Adrenal gland (tissue), 12 donors: ENCODE data around the gene IMMP1L. TPM values are rescaled to one million over a fixed set of nuclear protein-coding genes. Genes with fewer than 3 reads are reported as not detected.

ENCODE experiments used
- DNase-seq, 7 donors: peaks; one replicate each; pipeline ENCODE4 v3.0.0-alpha.2; 2019 to 2020
- H3K27ac ChIP-seq, 5 donors: fragments of 200-600 bp; sonication (generic) in 4 of 5; 1 replicate in 3 of 5; 2 replicates in 2 of 5; pipeline versions ENCODE4 v1.5.1 to v1.8.0; 2016 to 2020; ENCODE audit warnings: mild to moderate bottlenecking in 1 of 5
- H3K27me3 ChIP-seq: fragments of 200-600 bp; 2 replicates; pipeline ENCODE4 v1.8.0; 2021
- H3K36me3 ChIP-seq, 2 donors: fragments of 200-600 bp; replicated peaks in 1 of 2; 1 replicate in 1 of 2; 2 replicates in 1 of 2; pipeline versions ENCODE4 v1.5.1 to v1.8.0; 2018 to 2022
- H3K4me1 ChIP-seq, 2 donors: fragments of 200-600 bp; replicated peaks in 1 of 2; 1 replicate in 1 of 2; 2 replicates in 1 of 2; pipeline versions ENCODE4 v1.5.1 to v1.8.0; 2018 to 2021
- H3K4me3 ChIP-seq, 4 donors: fragments of 200-600 bp; sonication (generic) in 3 of 4; one replicate each; pipeline ENCODE4 v1.5.1; 2016 to 2018
- H3K9me3 ChIP-seq, 3 donors: fragments of 200-600 bp; sonication (generic) in 1 of 3; replicated peaks in 1 of 3; 1 replicate in 2 of 3; 2 replicates in 1 of 3; pipeline versions ENCODE4 v1.5.1 to v1.8.0; 2016 to 2021
- CTCF ChIP-seq, 6 experiments: fragments of 450-650 bp in 4 of 6; fragments of 200-600 bp in 2 of 6; sonication (generic) in 1 of 6; IDR thresholded peaks; 1 replicate in 5 of 6; 2 replicates in 1 of 6; pipeline versions ENCODE4 v1.5.1 to v1.8.0; 2016 to 2021; ENCODE audit warnings: antibody characterized with exemption in 6 of 6, mild to moderate bottlenecking in 2 of 6, moderate library complexity in 1 of 6
- POLR2A ChIP-seq, 2 donors: fragments of 450-650 bp; IDR thresholded peaks; one replicate each; pipeline ENCODE4 v1.6.1; 2017; ENCODE audit warnings: antibody characterized with exemption in 2 of 2, mild to moderate bottlenecking in 2 of 2, moderate library complexity in 1 of 2
- WGBS, 4 donors: extraction: QIAGEN DNeasy Blood & Tissue Kit in 2 of 4; methylation state at CpG; one replicate each; pipeline versions ENCODE4 v1.1.5 to v1.1.7; 2013 to 2017; 5-methylcytosine and 5-hydroxymethylcytosine counted together
- intact Hi-C, 2 donors: fragments of 100-400 bp; cut with DNase I; formaldehyde crosslinking; loops; one replicate each; pipeline versions ENCODE4 v1.14.1 to v1.15.0; 2022 to 2023
- polyA plus RNA-seq, 3 donors: library from polyadenylated mRNA; stranded (reverse); fragments of 200-250 nt in 2 of 3; fragments of 350-450 nt in 1 of 3; fragmentation: Illumina TruSeq in 1 of 3; extraction: RNeasy Lipid Tissue Mini Kit (QIAGEN cat#74804) in 1 of 3; gene quantifications; one replicate each; pipeline ENCODE4 v1.2.3, GENCODE V29; 2013 to 2014
- total RNA-seq, 9 donors: library from RNA; depleted of rRNA in 4 of 9; stranded (reverse); fragments of >200 nt in 4 of 9; fragments of 120-200 nt in 1 of 9; fragmentation: NEBNext Ultra II Directional in 1 of 9; extraction: Animal tissue kit (Norgen Biotek cat#: 25700) in 1 of 9; gene quantifications; one replicate each; pipeline versions ENCODE4 v1.1.0 to v1.2.4, GENCODE V29; 2013 to 2023
- donor health status: healthy with polysubstance abuse.
- donor health status: Bipolar disorder and iron deficiency.
- donor health status: DM: yes; HTN: yes; CAD: no.
- donor health status: DM: no; HTN: no; CAD: no.
- donor health status: DM: no; HTN: no; CAD: no.
- donor health status: DM: yes; HTN: yes; CAD: no.

Gene IMMP1L
- total and polyA plus RNA-seq, 12 donors, result 5.2 to 71.9 (median 19.0) TPM

- H3K4me1 ChIP-seq, result no peaks in the 10 kb centered on the region
- no peaks in the 10 kb centered on the region for H3K27me3 ChIP-seq
- H3K9me3 ChIP-seq, result no peaks in the 10 kb centered on the region
- no peak overlapping the region for H3K4me3 ChIP-seq
- TF ChIP-seq CTCF (IDR thresholded peaks at IDR 0.05), result no peak
- TF ChIP-seq POLR2A (IDR thresholded peaks at IDR 0.05), result no peak
- no peak for DNase-seq
- no peak overlapping the region for H3K27ac ChIP-seq
- no peaks in the 10 kb centered on the region for H3K36me3 ChIP-seq
- intact Hi-C loops, result no loop called here
Measured at GRCh38 chr11:31424652-31425051, 84.8 kb downstream of the IMMP1L start.

GRCh38 chr11:31422703-31423102 lies 86.7 kb downstream of the IMMP1L start:
- no peak for DNase-seq
- H3K9me3 ChIP-seq, result no peaks in the 10 kb centered on the region
- 95 to 100% (median 97%) methylated on average over 1 of the region's 1 CpG for WGBS, 4 donors
- TF ChIP-seq CTCF (IDR thresholded peaks at IDR 0.05) (no peak), POLR2A (IDR thresholded peaks at IDR 0.05) (no peak)
- H3K4me3 ChIP-seq, result no peak overlapping the region
- H3K4me1 ChIP-seq, result no peaks in the 10 kb centered on the region
- intact Hi-C loops, result no loop called here
- H3K27ac ChIP-seq, result no peak overlapping the region
- H3K27me3 ChIP-seq, result no peaks in the 10 kb centered on the region
- H3K36me3 ChIP-seq, result no peaks in the 10 kb centered on the region

- no peak for TF ChIP-seq POLR2A (IDR thresholded peaks at IDR 0.05)
- TF ChIP-seq CTCF (IDR thresholded peaks at IDR 0.05), result no peak
- H3K27me3 ChIP-seq, result no peaks in the 10 kb centered on the region
- no peaks in the 10 kb centered on the region for H3K36me3 ChIP-seq
- no peak overlapping the region for H3K27ac ChIP-seq
- no peaks in the 10 kb centered on the region for H3K4me1 ChIP-seq
- 80 to 87% (median 84%) methylated on average over 2 of the region's 2 CpGs for WGBS, 4 donors
- no peaks in the 10 kb centered on the region for H3K9me3 ChIP-seq
- intact Hi-C loops, result no loop called here
- no peak for DNase-seq
- no peak overlapping the region for H3K4me3 ChIP-seq
Measured at GRCh38 chr11:31421820-31422219, 87.6 kb downstream of the IMMP1L start.

- TF ChIP-seq CTCF (IDR thresholded peaks at IDR 0.05), result no peak
- no peak for TF ChIP-seq POLR2A (IDR thresholded peaks at IDR 0.05)
- Histone ChIP-seq H3K4me3 (no peak overlapping the region), H3K9me3 (no peaks in the 10 kb centered on the region), H3K36me3 (no peaks in the 10 kb centered on the region), H3K27me3 (no peaks in the 10 kb centered on the region), H3K4me1 (no peaks in the 10 kb centered on the region), H3K27ac (no peak overlapping the region)
- DNase-seq, result no peak
- intact Hi-C loops, result no loop called here
- WGBS, 4 donors, result 56 to 81% (median 67%) methylated on average over 1 of the region's 1 CpG
Measured at GRCh38 chr11:31419669-31420068, 89.8 kb downstream of the IMMP1L start.
